OCI-LY1 (cell line): ENCODE results near the gene MYBBP1A.

Source experiments
- H2AFZ ChIP-seq: fragments of 200-600 bp; sonication (generic), shearing (Covaris generic); 2 replicates; pipeline ENCODE4 v1.6.0; 2014; ENCODE audit warnings: antibody characterized with exemption, mild to moderate bottlenecking, low read length
- H3F3A ChIP-seq: fragments of 200-600 bp; sonication (generic), shearing (Covaris generic); 2 replicates; pipeline ENCODE4 v1.6.0; 2014; ENCODE audit warnings: mild to moderate bottlenecking, antibody characterized with exemption, low read length, moderate library complexity; ENCODE audit not compliant: insufficient read depth
- H3K27ac ChIP-seq: fragments of 200-600 bp; sonication (generic); 2 replicates; pipeline ENCODE4 v1.5.1; 2014; ENCODE audit warnings: low read length, mixed run types, mild to moderate bottlenecking, low read depth; ENCODE audit not compliant: poor library complexity, severe bottlenecking
- H3K27me3 ChIP-seq: fragments of 200-600 bp; sonication (generic); 2 replicates; pipeline ENCODE4 v1.6.0; 2014; ENCODE audit warnings: antibody characterized with exemption, mild to moderate bottlenecking, low read length, moderate library complexity; ENCODE audit not compliant: insufficient read depth
- H3K36me3 ChIP-seq: fragments of 200-600 bp; sonication (generic); 2 replicates; pipeline ENCODE4 v1.6.1; 2014; ENCODE audit warnings: mild to moderate bottlenecking, antibody characterized with exemption, low read length, moderate library complexity, mixed read lengths; ENCODE audit not compliant: insufficient read depth
- H3K4me1 ChIP-seq: fragments of 200-600 bp; sonication (generic); 2 replicates; pipeline ENCODE4 v1.5.1; 2014; ENCODE audit warnings: mild to moderate bottlenecking, low read length, moderate library complexity; ENCODE audit not compliant: insufficient read depth, severe bottlenecking
- H3K4me2 ChIP-seq: fragments of 200-600 bp; sonication (generic), shearing (Covaris generic); 2 replicates; pipeline ENCODE4 v1.6.1; 2014; ENCODE audit warnings: low read length
- H3K4me3 ChIP-seq: fragments of 200-600 bp; sonication (generic); 2 replicates; pipeline ENCODE4 v1.5.1; 2014; ENCODE audit warnings: low read length, low read depth, mild to moderate bottlenecking, mixed read lengths; ENCODE audit not compliant: poor library complexity, severe bottlenecking
- H3K79me2 ChIP-seq: fragments of 200-600 bp; shearing (Covaris generic); 2 replicates; pipeline ENCODE4 v1.6.1; 2016; ENCODE audit warnings: mixed run types, low read length, mixed read lengths; ENCODE audit not compliant: insufficient read depth
- H3K9ac ChIP-seq: fragments of 200-600 bp; sonication (generic), shearing (Covaris generic); 2 replicates; pipeline ENCODE4 v1.6.1; 2014; ENCODE audit warnings: mild to moderate bottlenecking, low read length, mixed read lengths
- H3K9me2 ChIP-seq: fragments of 200-600 bp; sonication (generic), shearing (Covaris generic); 2 replicates; pipeline ENCODE4 v1.6.1; 2014; ENCODE audit warnings: low read depth, mild to moderate bottlenecking, low read length, mixed read lengths
- H3K9me3 ChIP-seq: fragments of 200-600 bp; shearing (Covaris generic); 2 replicates; pipeline ENCODE4 v1.6.1; 2014; ENCODE audit warnings: low read length, mixed read lengths
- H4K20me1 ChIP-seq: fragments of 200-600 bp; sonication (generic), shearing (Covaris generic); 2 replicates; pipeline ENCODE4 v1.6.0; 2016; ENCODE audit warnings: mild to moderate bottlenecking, low read length; ENCODE audit not compliant: insufficient read depth
- CTCF ChIP-seq: fragments of 200-600 bp; sonication (generic), shearing (Covaris generic); IDR thresholded peaks from 2 replicates; pipeline ENCODE4 v1.5.1; 2017; ENCODE audit warnings: mild to moderate bottlenecking, antibody characterized with exemption, low read length, moderate library complexity, mixed read lengths
- EZH2 ChIP-seq: fragments of 200-600 bp; sonication (generic), shearing (Covaris generic); IDR thresholded peaks from 2 replicates; pipeline ENCODE4 v1.8.0; 2017; ENCODE audit warnings: borderline replicate concordance, mixed run types, mild to moderate bottlenecking, antibody characterized with exemption, low read length, moderate library complexity, mixed read lengths

Gene MYBBP1A

DNA sequence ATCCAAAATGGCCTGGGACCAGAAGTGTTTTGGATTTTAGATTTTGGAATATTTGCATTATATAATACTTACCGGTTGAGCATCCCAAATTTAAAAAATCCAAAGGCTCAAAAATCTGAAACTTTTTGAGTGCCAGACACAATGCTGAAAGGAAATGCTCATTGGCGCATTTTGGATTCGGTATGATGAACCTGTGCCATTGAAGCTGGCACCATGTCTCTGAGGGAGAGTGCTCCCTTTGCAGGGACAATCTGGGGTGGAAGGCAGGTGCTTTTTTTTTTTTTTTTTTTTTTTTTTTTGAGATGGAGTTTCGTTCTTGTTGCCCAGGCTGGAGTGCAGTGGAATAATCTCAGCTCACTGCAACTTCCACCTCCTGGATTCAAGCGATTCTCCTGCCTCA is 46.9 kb upstream of the MYBBP1A start:
- no peaks in the 10 kb centered on the region for H3K36me3 ChIP-seq
- H3K4me1 ChIP-seq: no peaks in the 10 kb centered on the region
- no peak overlapping the region for H3K4me3 ChIP-seq
- peaks cover 6% of the 10 kb centered on the region; the same call in 1 of the 2 replicates for H3K27me3 ChIP-seq
- no peaks in the 10 kb centered on the region for H3F3A ChIP-seq
- H3K79me2 ChIP-seq: no peaks in the 10 kb centered on the region
- H3K27ac ChIP-seq: no peak overlapping the region
- no peak overlapping the region for H3K9ac ChIP-seq
- H3K9me2 ChIP-seq: no peaks in the 10 kb centered on the region
- H3K4me2 ChIP-seq: no peak overlapping the region
- TF ChIP-seq CTCF (no peak), EZH2 (no peak)
- no peaks in the 10 kb centered on the region for H3K9me3 ChIP-seq
- H4K20me1 ChIP-seq: no peaks in the 10 kb centered on the region
- H2AFZ ChIP-seq: no peak overlapping the region

GRCh38 chr17:4601326-4601725 is 46.1 kb upstream of the MYBBP1A start:
- Histone ChIP-seq H3K9ac (no peak overlapping the region), H3K27ac (no peak overlapping the region), H3K79me2 (no peaks in the 10 kb centered on the region), H3K4me1 (no peaks in the 10 kb centered on the region), H3K36me3 (no peaks in the 10 kb centered on the region), H2AFZ (no peak overlapping the region), H3K9me2 (no peaks in the 10 kb centered on the region), H3F3A (no peaks in the 10 kb centered on the region), H4K20me1 (no peaks in the 10 kb centered on the region), H3K9me3 (no peaks in the 10 kb centered on the region), H3K4me3 (no peak overlapping the region), H3K4me2 (no peak overlapping the region), H3K27me3 (peaks cover 6% of the 10 kb centered on the region; the same call in 1 of the 2 replicates)
- no peak for TF ChIP-seq CTCF
- TF ChIP-seq EZH2: no peak

- Histone ChIP-seq H3K4me1 (no peaks in the 10 kb centered on the region), H3F3A (no peaks in the 10 kb centered on the region), H3K27ac (no peak overlapping the region), H3K9me2 (no peaks in the 10 kb centered on the region), H3K27me3 (peaks cover 3% of the 10 kb centered on the region; the same call in 1 of the 2 replicates), H2AFZ (no peak overlapping the region), H3K79me2 (no peaks in the 10 kb centered on the region), H4K20me1 (no peaks in the 10 kb centered on the region), H3K36me3 (no peaks in the 10 kb centered on the region), H3K4me2 (no peak overlapping the region), H3K9ac (no peak overlapping the region), H3K9me3 (no peaks in the 10 kb centered on the region), H3K4me3 (no peak overlapping the region)
- TF ChIP-seq CTCF (no peak), EZH2 (no peak)
These were observed 45.4 kb upstream of the MYBBP1A start for GRCh38 chr17:4600563-4600962.
